C4-2B (cell line): Measurements from ENCODE around the gene PATJ.

ENCODE experiments used
- CTCF ChIP-seq: fragments of 450-650 bp; conservative IDR thresholded peaks from 2 replicates; pipeline ENCODE4 v1.5.1; 2017; ENCODE audit warnings: mild to moderate bottlenecking
- ZFX ChIP-seq: fragments of 450-650 bp; IDR thresholded peaks from 2 replicates; pipeline ENCODE4 v1.6.1; 2017

GRCh38 chr1:62213075-62213914 is 471.0 kb downstream of the PATJ start:
- no peak for TF ChIP-seq CTCF
- TF ChIP-seq ZFX = no peak
